Measurements from ENCODE around the gene LRIT1.

The LRIT1 gene

DNA sequence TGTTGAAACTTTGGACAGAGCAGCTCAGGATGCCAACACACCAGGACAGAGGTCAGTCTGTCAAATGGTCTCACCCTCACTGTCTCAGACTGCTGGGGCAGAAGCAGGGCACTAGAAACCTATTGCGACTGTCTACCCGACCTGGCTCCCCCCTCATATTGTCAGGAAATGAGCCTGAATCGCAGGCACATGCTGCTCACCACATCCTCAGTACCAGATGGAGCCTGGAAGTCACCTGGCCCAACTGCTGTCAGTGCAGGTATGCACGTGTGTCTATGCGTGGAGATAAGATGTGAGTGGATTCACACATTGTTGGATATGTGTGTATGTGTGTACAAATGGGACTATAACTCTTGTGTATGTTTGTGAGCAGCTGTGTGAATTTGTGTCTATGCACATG is 50.2 kb downstream of the LRIT1 start:
- no peak for FAIRE-seq

DNA sequence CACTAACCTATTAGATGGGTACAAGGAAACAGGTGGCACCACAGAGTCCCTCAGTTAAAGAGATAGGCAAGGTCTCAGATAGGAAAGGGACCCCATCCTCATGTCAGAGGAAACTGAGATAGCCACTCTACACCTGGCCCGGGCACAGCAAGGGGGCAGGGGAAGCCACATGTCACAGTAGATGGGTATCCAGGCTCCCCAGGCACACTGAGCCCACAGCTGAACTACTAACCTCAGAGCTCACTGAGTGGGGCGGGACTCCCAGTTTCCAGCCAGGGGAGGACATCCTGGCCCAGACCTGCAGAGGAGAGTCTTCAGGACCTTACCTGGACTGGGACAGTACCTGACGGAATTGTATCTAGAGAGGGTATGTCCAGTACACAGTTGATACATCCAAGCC is 50.7 kb downstream of the LRIT1 start:
- no peak for FAIRE-seq

DNA sequence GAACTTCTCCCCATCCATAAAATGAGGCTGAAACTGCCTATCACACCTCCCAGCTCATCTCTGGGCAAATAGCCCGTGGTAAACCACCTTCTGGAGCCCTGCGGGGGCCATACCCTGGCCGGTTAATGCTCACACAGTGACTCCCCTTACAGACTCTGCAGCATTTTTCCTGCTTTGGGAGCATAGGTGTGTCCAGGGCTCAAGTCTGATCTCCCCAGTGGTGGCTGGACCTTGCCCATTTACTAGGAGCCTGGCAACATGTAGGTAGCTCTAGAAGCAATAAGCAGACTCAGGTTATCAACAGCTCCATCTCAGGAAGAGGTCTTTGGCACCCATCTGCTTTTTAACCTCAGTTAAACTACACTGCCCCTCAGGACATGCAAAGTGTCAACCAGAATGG is 52.5 kb downstream of the LRIT1 start:
- no peak for FAIRE-seq

DNA sequence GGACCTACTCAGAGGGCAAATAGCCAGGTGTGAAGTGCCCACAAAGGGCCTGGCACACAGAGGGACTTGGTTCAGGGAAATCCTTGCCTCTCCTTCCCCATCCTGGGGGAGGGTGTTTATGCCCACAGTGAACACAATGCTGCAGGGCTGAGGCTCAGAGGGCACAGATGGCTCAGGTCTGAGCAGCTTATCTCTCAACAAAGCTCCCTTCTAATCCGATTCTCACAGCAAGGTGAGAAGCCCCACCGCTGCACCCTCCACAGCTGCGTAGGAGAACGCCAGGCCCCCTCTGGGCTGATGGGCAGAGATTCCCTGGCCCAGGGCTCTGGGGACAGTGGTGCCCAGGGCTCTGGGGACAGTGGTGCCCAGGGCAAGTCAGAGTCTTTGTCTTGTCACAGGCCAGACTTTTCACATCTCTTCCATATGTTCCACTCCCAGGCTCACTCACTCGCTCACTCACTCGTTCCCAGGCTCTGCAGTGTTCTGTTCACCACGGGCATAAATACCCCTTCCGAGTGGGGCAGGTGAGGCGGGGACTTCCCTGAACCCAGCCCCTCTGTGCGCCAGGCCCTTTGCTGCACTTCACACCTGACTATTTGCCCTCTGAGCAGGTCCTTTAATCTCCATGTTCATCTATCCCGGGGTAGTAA is 55.7 kb downstream of the LRIT1 start:
- no peak for FAIRE-seq

DNA sequence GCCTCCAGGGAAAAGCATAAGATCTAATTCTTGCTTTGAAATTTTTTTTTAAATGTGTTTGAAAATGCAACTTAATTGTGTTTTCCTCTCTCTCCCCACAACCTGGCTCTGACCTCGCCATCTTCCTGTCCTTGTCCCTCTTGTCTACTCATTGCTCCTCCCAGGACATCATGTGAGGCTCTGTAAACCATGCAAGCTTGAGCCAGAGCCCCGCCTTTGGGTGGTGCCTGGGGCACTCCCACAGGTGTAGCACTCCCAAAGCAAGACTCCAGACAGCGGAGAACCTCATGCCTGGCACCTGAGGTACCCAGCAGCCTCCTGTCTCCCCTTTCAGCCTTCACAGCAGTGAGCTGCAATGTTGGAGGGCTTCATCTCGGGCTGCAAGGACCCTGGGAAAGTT is 56.8 kb downstream of the LRIT1 start:
- no peak for FAIRE-seq

DNA sequence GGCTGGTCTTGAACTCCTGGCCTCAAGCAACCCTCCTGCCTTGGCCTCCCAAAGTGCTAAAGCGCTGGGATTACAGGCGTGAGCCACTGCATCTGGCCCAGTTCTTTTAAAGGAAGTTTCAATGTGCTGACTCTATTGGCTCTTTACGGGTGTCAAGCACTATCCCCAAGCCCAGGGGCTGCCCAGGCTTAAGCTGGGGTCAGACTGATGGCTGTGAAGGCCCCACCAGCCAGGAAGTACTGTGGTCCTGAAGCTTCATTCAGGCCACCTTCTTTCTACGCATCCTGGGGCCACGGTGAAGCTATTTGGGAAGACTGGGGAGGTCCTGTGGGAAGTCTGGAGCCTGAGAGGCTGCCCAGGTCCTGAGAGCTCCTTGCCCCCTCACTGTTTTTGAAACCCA is 59.7 kb downstream of the LRIT1 start:
- no peak for FAIRE-seq

Measured in TTC549 (cell line).